ENCODE results near the gene USH1C.
A peak's percentile ranks its signal among the peaks of the same experiment; 100 is the strongest.

The USH1C gene

GRCh38 chr11:17522655-17523054, 21.6 kb downstream of the USH1C start:
- no peak for DNase-seq

DNA sequence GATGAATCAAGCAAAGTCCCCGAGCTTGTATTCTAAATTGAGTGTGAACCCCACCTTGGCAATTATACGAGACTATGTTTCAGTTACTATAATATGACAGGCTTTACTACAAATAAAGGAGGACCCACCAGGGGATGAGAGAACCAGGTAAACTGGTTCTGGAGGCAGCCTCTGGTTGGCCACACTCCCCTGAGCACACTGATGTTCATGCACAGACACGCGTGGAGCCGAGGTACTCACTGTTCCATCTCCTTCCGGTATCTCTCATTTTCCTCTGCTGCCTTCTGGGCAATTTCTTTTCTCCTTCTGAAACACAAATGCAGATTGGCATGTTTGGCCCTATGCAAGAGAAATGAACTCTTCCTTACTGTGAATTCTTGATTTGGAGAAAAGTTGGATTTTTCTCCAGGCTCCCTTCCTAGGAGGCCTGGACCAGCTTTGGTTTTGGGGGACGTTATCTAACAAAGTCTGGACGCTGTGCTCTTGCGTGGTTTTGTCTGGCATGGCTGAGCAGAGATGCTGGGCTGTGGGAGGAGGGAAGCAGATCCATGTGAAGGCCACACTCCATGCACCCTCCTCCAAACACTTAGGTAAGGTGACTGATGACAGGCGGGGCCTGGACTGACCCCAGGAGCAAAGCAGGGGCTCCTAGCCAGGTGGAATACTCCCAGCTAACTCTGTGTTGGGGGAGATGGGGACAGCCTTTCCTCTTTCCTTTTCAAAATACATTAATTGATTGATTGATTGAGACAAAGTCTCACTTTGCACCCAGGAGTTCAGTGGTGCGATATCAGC, 22.9 kb downstream of the USH1C start:
- DNase-seq, result peak in 1 of 3 experiments; percentile 4

DNA sequence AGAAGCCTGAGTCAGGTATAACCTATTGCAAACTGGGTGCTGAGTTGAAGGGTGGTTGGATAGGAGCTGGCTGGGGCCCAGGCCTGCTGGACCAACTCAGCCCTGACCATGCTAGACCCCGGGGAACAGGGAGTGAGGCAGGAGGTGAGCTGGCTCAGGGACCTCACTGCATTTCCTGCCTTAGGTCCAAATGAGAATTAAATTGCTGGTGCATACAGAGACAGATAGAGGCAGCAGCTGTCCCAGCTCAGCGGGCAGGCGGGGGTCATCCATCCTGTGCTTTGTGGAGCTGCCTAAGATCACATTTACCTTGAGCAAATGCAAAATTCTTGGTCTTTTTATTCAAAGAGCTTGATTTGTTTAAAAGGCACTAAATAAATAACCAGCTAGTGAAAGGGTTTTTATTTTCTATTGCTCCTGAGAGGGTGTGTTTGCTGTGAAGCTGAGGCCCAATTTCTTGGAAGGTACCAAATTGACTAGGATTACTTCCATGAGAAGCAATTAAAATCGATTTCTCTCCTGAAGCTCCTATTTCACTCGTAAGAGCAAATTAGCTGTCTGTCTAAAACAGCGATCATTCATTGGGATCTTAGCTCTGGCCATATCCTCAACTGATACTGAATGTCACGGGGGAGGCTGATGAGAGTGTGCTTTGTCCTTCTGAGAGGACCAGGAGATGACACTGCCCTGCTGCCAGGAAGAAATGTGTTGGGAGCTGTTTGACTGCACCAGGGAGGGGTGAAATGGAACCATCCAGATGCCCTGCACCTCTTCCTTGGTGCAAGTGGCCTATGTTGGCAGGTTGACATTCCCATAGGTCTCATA, 24.9 kb downstream of the USH1C start:
- DNase-seq, result peak in 1 of 3 experiments; percentile 42

DNA sequence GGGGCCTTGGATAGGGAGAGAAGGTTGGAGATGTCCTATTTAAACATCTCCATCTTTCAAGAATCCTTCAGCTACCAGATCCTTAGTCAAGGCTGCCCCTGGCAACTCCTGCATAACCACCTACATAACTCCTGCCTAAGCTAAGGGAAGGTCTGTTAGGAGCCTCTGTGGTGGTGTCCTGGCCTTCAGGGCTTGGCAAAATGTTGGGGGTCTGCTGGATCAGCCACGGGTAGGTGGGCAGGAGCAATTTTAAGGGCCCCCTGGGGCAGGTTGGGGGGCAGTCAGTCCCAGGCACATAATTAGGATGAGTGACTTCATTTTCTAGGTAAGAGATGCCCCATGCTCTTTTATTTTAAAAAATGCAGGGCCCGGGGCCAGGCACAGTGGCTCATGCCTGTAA, 25.9 kb downstream of the USH1C start:
- no peak for DNase-seq

- no peak for DNase-seq
Measured at GRCh38 chr11:17517186-17517585, 27.0 kb downstream of the USH1C start.

DNA sequence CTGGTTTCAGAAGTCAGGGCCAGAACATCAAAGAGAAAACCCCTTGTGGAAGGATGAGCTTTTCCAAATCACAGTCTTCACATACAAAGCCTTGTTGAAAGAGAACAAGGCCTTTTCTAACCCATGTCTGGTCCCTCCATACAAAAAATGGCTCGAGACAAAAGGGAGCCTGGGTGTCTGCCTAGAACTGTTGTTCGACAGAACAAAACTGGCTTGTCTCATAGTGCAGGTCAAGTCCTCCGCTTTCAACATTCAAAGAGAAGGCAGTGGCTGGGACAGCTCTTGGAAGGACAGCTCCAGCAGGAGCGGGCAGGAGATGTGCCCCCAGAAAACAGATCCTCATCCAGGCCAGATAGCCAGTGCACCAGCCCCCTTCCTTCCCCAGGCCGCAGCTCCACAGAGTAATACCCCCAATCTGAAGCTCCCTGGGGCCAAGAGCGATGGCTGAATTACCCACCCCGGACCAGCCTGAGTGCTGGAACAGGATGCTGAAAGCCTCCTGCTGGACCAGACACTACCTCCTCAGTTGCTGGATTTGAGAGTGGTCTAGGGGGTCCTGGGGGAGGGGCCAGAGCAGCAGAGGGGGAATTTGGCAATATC, 27.6 kb downstream of the USH1C start:
- DNase-seq, result no peak

GRCh38 chr11:17515443-17516176, 28.6 kb downstream of the USH1C start:
- no peak for DNase-seq

- DNase-seq, result no peak
Measured at GRCh38 chr11:17514476-17514875, 29.7 kb downstream of the USH1C start.

GRCh38 chr11:17513853-17514252, 30.4 kb downstream of the USH1C start:
- no peak for DNase-seq

DNA sequence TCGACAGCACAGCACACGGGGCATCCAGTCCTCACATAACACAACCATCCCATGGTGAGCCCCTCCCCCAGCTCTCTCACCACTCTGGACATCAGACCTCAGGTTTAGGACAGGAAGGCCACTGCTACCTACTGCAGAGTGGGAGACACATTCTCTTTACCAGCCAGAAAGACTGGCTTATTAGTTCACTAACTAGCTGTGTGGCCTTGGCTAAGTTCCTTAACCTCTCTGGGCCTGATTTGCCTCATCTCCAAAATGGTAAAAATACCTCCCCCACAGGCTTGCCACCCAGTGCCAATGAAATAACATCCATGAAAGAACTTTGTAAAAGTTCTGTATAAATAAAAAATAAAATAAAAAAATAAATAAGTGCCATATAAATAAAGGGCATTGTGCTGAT, 32.1 kb downstream of the USH1C start:
- DNase-seq, result no peak

DNA sequence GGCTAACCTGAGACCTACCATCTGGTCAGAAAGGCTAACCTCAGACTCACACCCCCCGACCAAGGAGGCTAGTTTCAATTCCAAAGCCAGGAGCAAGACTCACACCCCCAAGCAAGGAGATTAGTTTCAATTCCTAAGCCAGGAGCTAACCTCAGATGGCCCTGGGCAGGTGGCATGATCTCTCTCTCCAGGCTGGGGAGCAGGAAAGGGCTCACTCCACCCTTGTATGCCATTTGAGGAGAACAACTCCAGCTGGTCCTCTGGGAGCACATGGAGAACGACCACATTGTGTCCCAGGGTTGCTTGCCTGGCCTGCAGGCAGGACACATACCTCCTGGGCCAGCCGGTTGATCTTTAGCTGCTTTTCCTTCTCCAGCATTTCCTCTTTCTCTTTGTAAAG, 32.6 kb downstream of the USH1C start:
- no peak for DNase-seq

GRCh38 chr11:17510507-17511206, 33.6 kb downstream of the USH1C start:
- DNase-seq, result peak in 1 of 3 experiments; percentile 51

- no peak for DNase-seq
Measured at GRCh38 chr11:17508791-17509190, 35.4 kb downstream of the USH1C start.

DNA sequence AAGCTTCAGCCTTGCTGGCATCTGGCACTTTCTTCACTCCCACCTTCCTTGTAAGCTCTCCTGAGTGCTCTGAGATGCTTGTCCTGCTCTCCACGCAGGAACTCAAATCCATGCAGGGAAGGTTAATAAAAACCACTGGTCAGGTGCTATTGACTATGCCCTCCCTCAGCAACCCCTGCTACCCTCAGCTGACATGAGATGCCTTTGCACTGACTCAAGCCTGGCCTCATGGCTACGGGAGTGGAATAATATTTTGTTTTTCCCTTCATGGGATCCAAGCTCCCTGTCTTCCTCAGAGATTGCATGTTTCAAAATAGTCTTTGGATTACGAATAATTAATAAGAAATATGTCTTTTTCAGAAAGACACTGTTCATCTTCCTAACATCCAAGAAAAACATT, 35.9 kb downstream of the USH1C start:
- no peak for DNase-seq

GRCh38 chr11:17507773-17508172, 36.4 kb downstream of the USH1C start:
- no peak for DNase-seq

DNA sequence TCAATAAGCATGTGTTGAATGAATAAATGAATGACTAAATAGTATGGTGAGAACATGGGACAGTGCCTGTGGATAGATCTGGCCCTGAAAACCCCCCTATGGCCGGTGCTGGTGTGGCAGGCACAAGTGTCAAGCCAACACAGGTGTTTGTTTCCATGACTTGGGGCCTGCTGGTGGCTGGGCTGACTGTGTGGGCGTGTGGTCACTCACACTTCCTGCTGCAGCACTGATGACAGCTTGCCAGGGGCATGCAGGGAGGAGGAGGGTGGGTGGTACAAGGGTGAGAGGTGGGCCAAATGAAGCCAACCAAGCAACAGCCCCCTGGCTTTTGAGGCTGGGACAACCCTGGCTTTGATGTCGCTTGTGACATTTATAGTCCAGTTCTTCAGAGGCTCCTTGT, 37.3 kb downstream of the USH1C start:
- no peak for DNase-seq

- DNase-seq, result no peak
Measured at GRCh38 chr11:17506314-17506713, 37.9 kb downstream of the USH1C start.

DNA sequence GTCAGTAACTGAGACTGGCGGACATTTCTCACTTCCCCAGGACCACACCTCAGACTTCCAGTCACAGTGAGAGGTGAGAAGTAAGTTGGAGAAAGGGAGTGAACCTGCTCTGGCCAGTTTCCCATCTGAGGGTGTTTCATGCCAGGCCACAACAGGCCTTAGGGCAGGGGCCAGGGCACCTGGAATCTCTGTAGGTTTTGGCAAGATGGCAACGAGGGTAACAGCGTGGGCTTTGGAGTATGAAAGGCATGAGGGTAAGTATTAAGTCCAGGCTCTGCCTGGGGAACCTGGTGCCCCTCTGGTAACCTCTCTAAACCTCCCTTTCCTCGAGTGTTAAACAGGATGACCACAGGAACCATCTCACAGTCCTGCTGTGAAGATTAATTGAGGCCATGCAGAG, 39.1 kb downstream of the USH1C start:
- DNase-seq, result no peak

- peak; percentile 62 to 88 (median 84) for DNase-seq
Measured at GRCh38 chr11:17504330-17505107, 39.7 kb downstream of the USH1C start.

- no peak for DNase-seq
Measured at GRCh38 chr11:17502630-17503029, 41.6 kb downstream of the USH1C start.

DNA sequence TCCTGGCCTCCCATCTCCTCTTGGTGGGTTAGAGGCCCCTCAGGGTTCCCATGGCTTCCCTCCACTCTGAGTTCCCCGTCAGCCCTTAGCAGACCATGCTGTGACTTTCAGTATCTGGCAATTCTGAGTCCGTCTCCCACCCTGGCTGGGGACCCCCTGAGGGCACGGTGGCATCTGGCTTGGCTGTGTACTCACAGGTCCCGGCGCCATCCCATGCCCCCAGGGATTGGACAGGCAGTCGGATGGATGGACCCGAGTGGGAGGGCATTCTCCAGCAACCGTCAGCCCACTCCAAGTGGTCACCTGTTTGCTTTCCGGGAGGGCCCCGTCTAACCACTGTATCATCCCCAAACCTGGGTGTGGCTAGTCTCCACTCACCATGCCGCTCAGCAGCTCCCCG, 43.5 kb downstream of the USH1C start:
- no peak for DNase-seq

GRCh38 chr11:17498475-17498874, 45.7 kb downstream of the USH1C start:
- DNase-seq, result peak in 2 of 3 experiments; percentile 81 to 83

Data from NCI-H1417 (cell line).